Measurements from ENCODE around the gene NAA10.

- no peak for TF ChIP-seq POLR2A (IDR thresholded peaks at IDR 0.05)
- TF ChIP-seq CTCF (IDR thresholded peaks at IDR 0.05) = no peak
Observed at GRCh38 chrX:153950127-153950526, 15.3 kb upstream of the NAA10 start.

All from heart left ventricle (tissue), 13 donors.